Fibroblast of villous mesenchyme (primary cell): ENCODE results near the gene TMPRSS13. TPM values are rescaled to one million over a fixed set of nuclear protein-coding genes. Genes with fewer than 3 reads are reported as not detected.

Experiments
- DNase-seq: peaks from one replicate; pipeline ENCODE4 v3.0.0-alpha.2; 2010; ENCODE audit warnings: low read depth
- H3K4me3 ChIP-seq: 2 replicates; pipeline ENCODE4 v1.5.1; 2011; ENCODE audit warnings: low read depth, mild to moderate bottlenecking, low read length
- total RNA-seq: library from RNA; depleted of rRNA; stranded (reverse); fragments of >200 nt; gene quantifications from 2 replicates; pipeline ENCODE4 v1.2.3, GENCODE V29; 2012
- TF ChIP-seq, protein P1 (sequence below): IDR thresholded peaks from 2 replicates; pipeline ENCODE4 v1.5.1; 2012; ENCODE audit warnings: low read depth, mild to moderate bottlenecking, low read length; ENCODE audit not compliant: insufficient read depth

Gene TMPRSS13
- total RNA-seq, 1 donor, result not detected

DNA sequence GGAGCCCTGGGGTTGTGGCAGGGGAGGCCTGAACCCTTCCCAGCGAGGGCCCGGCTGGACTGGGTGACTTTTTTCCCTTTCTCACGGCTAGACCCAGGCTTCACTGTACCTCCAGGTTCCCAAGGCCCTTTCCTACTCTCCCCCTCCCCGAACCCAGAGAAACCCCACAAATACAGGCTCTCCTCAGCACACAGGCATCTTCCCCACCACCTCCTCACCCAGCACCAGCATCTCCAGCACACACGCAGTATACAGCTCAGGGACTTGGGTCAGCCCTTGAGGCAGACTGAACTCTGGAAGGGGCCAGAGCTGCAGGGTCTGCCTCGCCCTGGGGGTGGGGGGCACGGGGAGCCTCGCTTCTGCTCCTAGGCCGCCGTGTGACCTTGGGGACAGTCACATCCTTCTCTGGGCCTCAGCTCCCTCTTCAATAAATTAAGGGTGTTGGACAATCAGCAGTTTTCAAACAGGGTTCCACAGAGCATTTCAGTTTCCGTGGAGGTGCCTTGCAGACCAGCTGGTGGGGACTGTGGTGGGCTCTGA, 4.5 kb downstream of the TMPRSS13 start:
- no peak for DNase-seq
- no peak overlapping the region for H3K4me3 ChIP-seq
- TF ChIP-seq, protein P1, sequence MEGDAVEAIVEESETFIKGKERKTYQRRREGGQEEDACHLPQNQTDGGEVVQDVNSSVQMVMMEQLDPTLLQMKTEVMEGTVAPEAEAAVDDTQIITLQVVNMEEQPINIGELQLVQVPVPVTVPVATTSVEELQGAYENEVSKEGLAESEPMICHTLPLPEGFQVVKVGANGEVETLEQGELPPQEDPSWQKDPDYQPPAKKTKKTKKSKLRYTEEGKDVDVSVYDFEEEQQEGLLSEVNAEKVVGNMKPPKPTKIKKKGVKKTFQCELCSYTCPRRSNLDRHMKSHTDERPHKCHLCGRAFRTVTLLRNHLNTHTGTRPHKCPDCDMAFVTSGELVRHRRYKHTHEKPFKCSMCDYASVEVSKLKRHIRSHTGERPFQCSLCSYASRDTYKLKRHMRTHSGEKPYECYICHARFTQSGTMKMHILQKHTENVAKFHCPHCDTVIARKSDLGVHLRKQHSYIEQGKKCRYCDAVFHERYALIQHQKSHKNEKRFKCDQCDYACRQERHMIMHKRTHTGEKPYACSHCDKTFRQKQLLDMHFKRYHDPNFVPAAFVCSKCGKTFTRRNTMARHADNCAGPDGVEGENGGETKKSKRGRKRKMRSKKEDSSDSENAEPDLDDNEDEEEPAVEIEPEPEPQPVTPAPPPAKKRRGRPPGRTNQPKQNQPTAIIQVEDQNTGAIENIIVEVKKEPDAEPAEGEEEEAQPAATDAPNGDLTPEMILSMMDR, result no peak

DNA sequence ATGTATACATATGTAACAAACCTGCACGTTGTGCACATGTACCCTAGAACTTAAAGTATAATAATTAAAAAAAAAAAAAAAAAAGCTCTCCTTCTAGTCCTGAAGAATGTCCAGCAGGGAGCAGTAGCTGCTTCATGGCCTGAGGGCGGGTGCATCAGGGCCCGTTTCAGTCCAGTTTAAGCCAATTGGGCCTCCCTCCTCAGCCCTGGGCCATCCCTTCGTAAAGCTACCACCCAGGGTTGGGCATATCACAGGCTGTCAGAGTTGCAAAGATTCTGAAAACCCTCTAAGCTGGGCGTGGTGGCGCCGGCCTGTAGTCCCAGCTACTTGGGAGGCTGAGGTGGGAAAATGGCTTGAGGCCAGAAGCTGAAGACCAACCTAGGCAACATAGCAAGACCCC, 5.4 kb downstream of the TMPRSS13 start:
- no peak overlapping the region for H3K4me3 ChIP-seq
- TF ChIP-seq, protein P1, result no peak
- no peak for DNase-seq

DNA sequence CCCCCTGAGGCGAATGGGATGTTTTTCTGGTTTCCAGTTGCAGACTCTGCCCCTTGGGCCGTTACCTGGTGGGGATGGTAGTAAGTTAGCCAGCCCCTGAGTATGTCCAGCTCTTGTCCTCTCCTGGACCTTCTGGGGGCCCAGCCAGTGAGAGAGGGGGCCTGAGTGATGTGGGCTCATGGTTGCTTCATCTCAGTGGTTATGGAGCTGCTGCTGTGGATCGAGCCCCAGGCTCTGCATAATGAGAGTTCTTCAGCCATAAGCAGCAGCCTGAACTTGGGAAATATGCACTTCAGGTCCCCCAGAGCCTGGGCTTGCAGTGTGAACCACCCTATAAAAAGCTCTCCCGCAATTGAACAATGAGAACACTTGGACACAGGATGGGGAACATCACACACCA, 5.9 kb downstream of the TMPRSS13 start:
- no peak for DNase-seq

DNA sequence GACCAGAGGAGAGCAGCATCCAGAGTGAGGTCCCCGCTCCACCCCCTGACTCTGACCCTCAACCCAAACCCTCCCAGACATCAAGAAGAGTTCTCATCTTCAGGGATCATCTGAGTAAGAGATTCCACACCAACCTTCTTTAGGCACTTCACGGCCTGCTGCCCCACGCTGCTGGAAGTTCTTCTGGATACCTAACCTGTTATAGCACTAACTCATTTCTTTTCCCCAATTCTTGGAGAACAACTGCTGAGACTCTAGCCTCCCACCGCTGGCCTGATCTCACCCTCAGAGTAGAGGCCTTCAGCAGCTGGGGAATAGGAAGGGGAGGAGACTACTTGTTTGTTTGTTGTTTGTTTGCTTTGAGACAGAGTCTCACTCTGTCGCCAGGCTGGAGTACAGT, 7.3 kb downstream of the TMPRSS13 start:
- DNase-seq, result no peak
- no peak overlapping the region for H3K4me3 ChIP-seq
- TF ChIP-seq, protein P1, result no peak

More for the DNA sequence above, 5.9 kb downstream of the TMPRSS13 start:
- TF ChIP-seq, protein P1, result no peak
- H3K4me3 ChIP-seq, result no peak overlapping the region

DNA sequence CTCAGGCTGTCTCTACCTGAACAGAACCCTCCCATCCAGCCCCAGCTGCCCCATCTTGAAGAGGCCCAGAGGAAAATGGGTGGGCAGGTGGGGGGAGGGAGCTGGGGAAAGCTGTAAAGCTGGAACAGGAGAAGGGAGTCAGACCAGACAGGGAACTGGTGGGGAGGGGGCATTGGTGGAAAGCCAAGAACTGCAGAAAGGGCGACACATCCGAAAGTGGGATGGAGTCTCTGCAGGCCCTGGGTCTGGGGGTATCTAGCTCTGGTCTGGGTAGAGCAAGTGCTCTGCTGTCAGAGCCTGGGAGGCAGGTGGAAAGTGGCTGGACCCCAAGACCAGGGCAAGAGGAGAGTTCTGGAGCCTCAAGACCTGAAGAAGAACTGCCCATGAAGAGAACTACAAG, 7.7 kb downstream of the TMPRSS13 start:
- no peak for DNase-seq

DNA sequence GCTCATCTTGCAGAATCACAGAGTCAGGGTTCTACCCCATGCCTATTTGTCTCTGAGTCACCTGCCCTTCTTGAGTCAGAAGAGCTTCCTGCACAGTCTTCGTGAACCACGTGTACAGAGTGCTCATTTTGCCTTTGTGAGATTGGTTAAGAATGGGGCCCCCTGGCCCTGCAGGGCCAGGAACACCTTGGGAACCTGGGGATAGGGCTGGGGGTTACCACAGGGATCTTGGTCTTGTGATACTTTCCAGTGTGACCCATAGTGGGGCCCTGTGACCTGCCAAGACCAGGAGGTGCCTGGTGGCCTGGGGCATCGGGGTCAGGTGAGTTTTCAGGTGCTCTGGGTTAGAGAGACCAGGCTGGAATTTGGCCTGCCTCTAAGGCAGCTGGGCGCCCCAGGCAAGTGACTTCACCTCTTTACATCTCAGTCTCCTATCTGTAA, 9.4 kb downstream of the TMPRSS13 start:
- TF ChIP-seq, protein P1, result no peak
- H3K4me3 ChIP-seq, result no peak overlapping the region
- DNase-seq, result no peak

More for the DNA sequence above, 7.7 kb downstream of the TMPRSS13 start:
- no peak overlapping the region for H3K4me3 ChIP-seq
- TF ChIP-seq, protein P1, result no peak

DNA sequence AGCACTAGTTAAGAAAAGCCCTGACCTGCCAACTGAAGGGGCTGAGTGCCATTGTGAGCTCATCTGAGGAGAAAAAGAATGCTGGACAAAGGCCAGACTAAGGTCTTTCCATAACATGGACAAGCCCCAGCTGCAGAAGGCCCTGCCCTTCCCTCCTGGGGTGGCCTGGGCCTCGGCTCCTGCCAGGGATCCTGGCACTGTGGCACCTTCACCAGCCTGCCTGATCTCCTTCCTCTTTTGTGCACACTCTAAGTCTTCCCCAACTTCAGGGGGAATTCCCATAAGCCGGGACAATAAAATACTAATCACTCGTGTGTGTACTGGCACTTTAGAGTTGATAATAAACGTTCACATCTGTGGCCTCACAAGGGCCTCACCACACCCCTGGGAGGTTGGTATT, 9.9 kb downstream of the TMPRSS13 start:
- H3K4me3 ChIP-seq, result no peak overlapping the region
- TF ChIP-seq, protein P1, result no peak
- DNase-seq, result no peak
